HepG2 (cell line): ENCODE measurements around the gene ZNF652. TPM values are rescaled to one million over a fixed set of nuclear protein-coding genes. Genes with fewer than 3 reads are reported as not detected.

Experiments
- ATAC-seq: fragments of 200-7000 bp; cut with Tn5 transposase; 3 replicates; pipeline ENCODE4 v1.9.1; 2020; ENCODE audit warnings: mild to moderate bottlenecking, moderate library complexity
- BruUV-seq: library from RNA; stranded (reverse); fragments of 400-500 nt; replicated peaks from 2 replicates; lab custom pipeline; 2021; lab: Mats Ljungman, UMichigan
- CTCF ChIA-PET: fragments of 300-600 bp; formaldehyde crosslinking; extraction: SDS; loops from one replicate; lab custom pipeline; 2021; ENCODE audit warnings: low total read pairs, inconsistent platforms, low intra/inter-chr PET ratio; lab: Yijun Ruan, JAX
- POLR2A ChIA-PET: fragments of 350-600 bp; sonication (Branson Sonifier 250); formaldehyde crosslinking; loops from one replicate; lab custom pipeline; 2020; ENCODE audit warnings: antibody characterized with exemption, inconsistent platforms; lab: Yijun Ruan, JAX
- DNase-seq: peaks from one replicate; pipeline ENCODE4 v3.0.0-alpha.2; 2015; ENCODE audit warnings: low spot score
- FAIRE-seq: peaks from 3 replicates; lab custom pipeline; 2011; peaks lifted over from hg19 to GRCh38; lab: Jason Lieb, UNC
- H2AFZ ChIP-seq: one replicate; pipeline ENCODE4 v1.6.1; 2011; ENCODE audit warnings: low read length, inconsistent platforms
- H3K27ac ChIP-seq: fragments of 300-600 bp; 3 replicates; pipeline ENCODE4 v1.8.0; 2011; ENCODE audit warnings: mixed run types, mild to moderate bottlenecking, mixed read lengths, low read length, inconsistent platforms; ENCODE audit not compliant: insufficient read depth; ENCODE audit errors: extremely low read length
- H3K27me3 ChIP-seq, 2 experiments: fragments of 200-600 bp in 1 of 2; 2 replicates in 1 of 2; 3 replicates in 1 of 2; pipeline versions ENCODE4 v1.6.0 to v1.8.0; 2011; ENCODE audit warnings: low read length in 2 of 2, mild to moderate bottlenecking in 2 of 2, moderate library complexity in 2 of 2, inconsistent platforms in 1 of 2; ENCODE audit not compliant: insufficient read depth in 2 of 2, control insufficient read depth in 1 of 2
- H3K36me3 ChIP-seq, 2 experiments: fragments of 200-600 bp in 1 of 2; replicated peaks in 1 of 2; 2 replicates in 1 of 2; 3 replicates in 1 of 2; pipeline versions ENCODE4 v1.5.1 to v1.8.0; 2011; ENCODE audit warnings: low read length in 2 of 2, inconsistent platforms in 1 of 2; ENCODE audit not compliant: insufficient read depth in 2 of 2, control insufficient read depth in 1 of 2
- H3K4me1 ChIP-seq: 2 replicates; pipeline ENCODE4 v1.5.1; 2012; ENCODE audit warnings: low read length, inconsistent platforms; ENCODE audit not compliant: insufficient read depth
- H3K4me2 ChIP-seq: 2 replicates; pipeline ENCODE4 v1.6.0; 2011; ENCODE audit warnings: low read depth, low read length, inconsistent platforms
- H3K4me3 ChIP-seq, 3 experiments: fragments of 200-600 bp in 1 of 3; sonication (generic), shearing (Covaris generic) in 1 of 3; replicated peaks in 1 of 3; 2 replicates each; pipeline ENCODE4 v1.5.1; 2011 to 2016; ENCODE audit warnings: low read length in 3 of 3, inconsistent platforms in 2 of 3, low read depth in 2 of 3, mild to moderate bottlenecking in 2 of 3, control low read depth in 1 of 3, mixed read lengths in 1 of 3; ENCODE audit not compliant: insufficient read depth in 1 of 3
- H3K79me2 ChIP-seq: one replicate; pipeline ENCODE4 v1.6.1; 2011; ENCODE audit warnings: low read length, inconsistent platforms; ENCODE audit not compliant: insufficient read depth
- H3K9ac ChIP-seq: 2 replicates; pipeline ENCODE4 v1.6.0; 2011; ENCODE audit warnings: mild to moderate bottlenecking, low read depth, low read length, inconsistent platforms; ENCODE audit not compliant: insufficient read depth
- H3K9me3 ChIP-seq: 2 replicates; pipeline ENCODE4 v1.5.1; 2012; ENCODE audit warnings: mild to moderate bottlenecking, low read length
- H4K20me1 ChIP-seq: 2 replicates; pipeline ENCODE4 v1.6.0; 2011; ENCODE audit warnings: inconsistent platforms, mild to moderate bottlenecking, low read length, moderate library complexity; ENCODE audit not compliant: insufficient read depth
- GZF1 ChIP-seq: sonication (generic); formaldehyde crosslinking; IDR thresholded peaks from 2 replicates; pipeline ENCODE4 v1.5.1; 2020; ENCODE audit warnings: mild to moderate bottlenecking, missing genetic modification reagents
- KAT2B ChIP-seq: fragments of 150-350 bp; IDR thresholded peaks from 2 replicates; pipeline ENCODE4 v1.6.1; 2014; ENCODE audit warnings: low read depth, low read length, borderline replicate concordance
- MXI1 ChIP-seq: IDR thresholded peaks from 3 replicates; pipeline ENCODE4 v1.6.1; 2012; ENCODE audit warnings: low read depth, low read length, inconsistent platforms, borderline replicate concordance
- SRSF9 ChIP-seq: fragments of 200-400 bp; formaldehyde crosslinking; IDR thresholded peaks from 2 replicates; pipeline ENCODE4 v1.6.1; 2018; ENCODE audit warnings: borderline replicate concordance, mild to moderate bottlenecking, low read depth, low read length; ENCODE audit not compliant: insufficient read depth, poor library complexity, severe bottlenecking
- SYNCRIP ChIP-seq: fragments of 200-400 bp; formaldehyde crosslinking; IDR thresholded peaks from 2 replicates; pipeline ENCODE4 v1.6.1; 2018; ENCODE audit warnings: mild to moderate bottlenecking, low read depth, low read length; ENCODE audit not compliant: insufficient read depth
- TEAD3 ChIP-seq: optimal IDR thresholded peaks from 2 replicates; pipeline ENCODE3; 2016; ENCODE audit warnings: borderline replicate concordance
- YEATS4 ChIP-seq: sonication (generic); formaldehyde crosslinking; IDR thresholded peaks from 2 replicates; pipeline ENCODE4 v1.4.0; 2020; ENCODE audit warnings: missing genetic modification reagents, borderline replicate concordance
- YY1 ChIP-seq: IDR thresholded peaks from 2 replicates; pipeline ENCODE4 v1.6.1; 2011; ENCODE audit warnings: low read length, low read depth, moderate library complexity, mild to moderate bottlenecking; ENCODE audit not compliant: insufficient read depth, insufficient replicate concordance
- ZBTB26 ChIP-seq: IDR thresholded peaks from 2 replicates; pipeline ENCODE4 v1.6.1; 2016; ENCODE audit warnings: missing compliant biosample characterization, missing genetic modification reagents, borderline replicate concordance
- ZBTB42 ChIP-seq: sonication (generic); formaldehyde crosslinking; IDR thresholded peaks from 2 replicates; pipeline ENCODE4 v1.5.0; 2020; ENCODE audit warnings: mild to moderate bottlenecking, missing genetic modification reagents
- ZFP36L1 ChIP-seq: sonication (generic); formaldehyde crosslinking; IDR thresholded peaks from 2 replicates; pipeline ENCODE4 v1.8.0; 2022; ENCODE audit warnings: mild to moderate bottlenecking, missing genetic modification reagents, moderate library complexity
- ZMYM3 ChIP-seq: sonication (generic); formaldehyde crosslinking; IDR thresholded peaks from 2 replicates; pipeline ENCODE4 v1.5.1; 2020; ENCODE audit warnings: mild to moderate bottlenecking, missing genetic modification reagents
- ZNF280D ChIP-seq: sonication (generic); formaldehyde crosslinking; IDR thresholded peaks from 2 replicates; pipeline ENCODE4 v1.5.1; 2020; ENCODE audit warnings: mild to moderate bottlenecking, missing genetic modification reagents
- ZNF354B ChIP-seq: sonication (generic); formaldehyde crosslinking; IDR thresholded peaks from 2 replicates; pipeline ENCODE4 v1.8.0; 2022; ENCODE audit warnings: mild to moderate bottlenecking, missing genetic modification reagents
- ZNF460 ChIP-seq: sonication (generic); formaldehyde crosslinking; IDR thresholded peaks from 2 replicates; pipeline ENCODE4 v1.5.1; 2020; ENCODE audit warnings: missing genetic modification reagents, mild to moderate bottlenecking, borderline replicate concordance
- ZNF780A ChIP-seq: sonication (generic); formaldehyde crosslinking; IDR thresholded peaks from 2 replicates; pipeline ENCODE4 v1.8.0; 2022; ENCODE audit warnings: mild to moderate bottlenecking, missing genetic modification reagents, moderate library complexity
- WGBS: methylation state at CpG from one replicate; pipeline ENCODE4 v1.1.6; 2017; ENCODE audit warnings: low lambda C conversion rate; 5-methylcytosine and 5-hydroxymethylcytosine counted together
- in situ Hi-C: cut with HindIII; loops from 2 replicates; pipeline ENCODE4 v1.10.0; 2017; ENCODE audit warnings: low pct_unique_long_range_greater_than_20kb; ENCODE audit not compliant: extremely low pct_ligation_motif_present
- intact Hi-C: fragments of 100-400 bp; cut with micrococcal nuclease; formaldehyde crosslinking; loops from one replicate; pipeline ENCODE4 v1.10.0; 2022; ENCODE audit not compliant: unreplicated experiment
- polyA plus RNA-seq, 8 experiments: library from polyadenylated mRNA; depleted of rRNA in 3 of 8; stranded (reverse) in 7 of 8; unstranded in 1 of 8; fragments of >200 nt; fragmentation: Illumina TruSeq in 4 of 8; extraction: Trizol in 4 of 8; gene quantifications; 2 replicates each; pipeline versions ENCODE4 v1.2.1 to v1.2.3, GENCODE V29; 2011 to 2016; ENCODE audit warnings: low read depth in 4 of 8, missing spikeins in 1 of 8, mixed read lengths in 1 of 8; ENCODE audit not compliant: insufficient read depth in 1 of 8
- total RNA-seq, 5 experiments: library from RNA; depleted of rRNA; stranded (reverse); fragments of >200 nt; fragmentation: Illumina TruSeq; extraction: Trizol; gene quantifications; 2 replicates each; pipeline ENCODE4 v1.2.3, GENCODE V29; 2016; ENCODE audit warnings: low read depth in 1 of 5
- TF ChIP-seq, protein P1 (sequence below): sonication (generic); formaldehyde crosslinking; IDR thresholded peaks from 2 replicates; pipeline ENCODE4 v1.4.0; 2020; ENCODE audit warnings: missing genetic modification reagents
- TF ChIP-seq, protein P2 (sequence below): sonication (generic); formaldehyde crosslinking; IDR thresholded peaks from 2 replicates; pipeline ENCODE4 v1.5.0; 2020; ENCODE audit warnings: mild to moderate bottlenecking, missing genetic modification reagents

The ZNF652 gene
- total and polyA plus RNA-seq, 2 of the 13 experiments (the other 11 are each of a cell fraction or from before 2014, with no cell fraction given): 16.2 to 30.2 TPM

DNA sequence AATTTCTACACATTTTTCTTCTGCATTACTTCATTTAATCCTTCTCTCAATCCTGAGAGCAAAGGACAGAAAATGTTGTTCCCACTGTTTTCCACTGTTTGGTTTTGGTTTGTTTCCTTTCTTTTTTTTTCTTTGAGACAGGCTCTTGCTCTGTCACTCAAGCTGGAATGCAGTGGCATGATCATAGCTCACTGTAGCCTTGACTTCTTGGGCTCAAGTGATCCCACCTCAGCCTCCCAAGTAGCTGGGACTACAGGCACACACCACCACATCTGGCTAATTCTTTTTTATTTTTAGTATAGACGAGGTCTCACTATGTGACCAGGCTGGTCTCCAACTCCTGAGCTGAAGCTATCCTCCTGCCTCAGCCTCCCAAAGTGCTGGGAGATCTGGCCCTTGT is 7.0 kb upstream of the ZNF652 start:
- no peak overlapping the region for H2AFZ ChIP-seq
- FAIRE-seq (no peak), DNase-seq (no peak), ATAC-seq (no peak)
- no TSS peak for BruUV-seq
- no peaks in the 10 kb centered on the region for H3K36me3 ChIP-seq
- H3K4me1 ChIP-seq: peaks cover 24% of the 10 kb centered on the region
- ChIA-PET POLR2A (no interaction called here), CTCF (interaction anchor here (2.4 kb wide), 1 partner anchor 54 kb away, joined by 7 read pairs; no protein-coding TSS in a partner anchor)
- intact Hi-C loops (no loop called here), in situ Hi-C loops (no loop called here)
- no peaks in the 10 kb centered on the region; a peak in 1 of 5 replicates for H3K27me3 ChIP-seq
- H3K4me3 ChIP-seq: no peak overlapping the region
- no peak overlapping the region for H3K4me2 ChIP-seq
- no peak overlapping the region for H3K9ac ChIP-seq
- H4K20me1 ChIP-seq: no peaks in the 10 kb centered on the region
- no peaks in the 10 kb centered on the region for H3K9me3 ChIP-seq
- H3K27ac ChIP-seq: no peak overlapping the region
- no peaks in the 10 kb centered on the region for H3K79me2 ChIP-seq
- WGBS: 12% methylated on average over 1 of the region's 1 CpG
- TF ChIP-seq SRSF9: no peak
- TF ChIP-seq ZBTB42 (CRISPR knock-in tag): no peak
- TF ChIP-seq, protein P1, sequence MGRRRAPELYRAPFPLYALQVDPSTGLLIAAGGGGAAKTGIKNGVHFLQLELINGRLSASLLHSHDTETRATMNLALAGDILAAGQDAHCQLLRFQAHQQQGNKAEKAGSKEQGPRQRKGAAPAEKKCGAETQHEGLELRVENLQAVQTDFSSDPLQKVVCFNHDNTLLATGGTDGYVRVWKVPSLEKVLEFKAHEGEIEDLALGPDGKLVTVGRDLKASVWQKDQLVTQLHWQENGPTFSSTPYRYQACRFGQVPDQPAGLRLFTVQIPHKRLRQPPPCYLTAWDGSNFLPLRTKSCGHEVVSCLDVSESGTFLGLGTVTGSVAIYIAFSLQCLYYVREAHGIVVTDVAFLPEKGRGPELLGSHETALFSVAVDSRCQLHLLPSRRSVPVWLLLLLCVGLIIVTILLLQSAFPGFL (CRISPR knock-in tag): no peak
- TF ChIP-seq ZBTB26 (CRISPR knock-in tag): no peak
- TF ChIP-seq MXI1: no peak
- TF ChIP-seq ZMYM3 (CRISPR knock-in tag): peak; percentile 52; the same call in 1 of the 2 replicates
- no peak for TF ChIP-seq ZNF780A (CRISPR knock-in tag)
- peak; percentile 87 for TF ChIP-seq ZNF460 (CRISPR knock-in tag)
- no peak for TF ChIP-seq GZF1 (CRISPR knock-in tag)
- TF ChIP-seq, protein P2, sequence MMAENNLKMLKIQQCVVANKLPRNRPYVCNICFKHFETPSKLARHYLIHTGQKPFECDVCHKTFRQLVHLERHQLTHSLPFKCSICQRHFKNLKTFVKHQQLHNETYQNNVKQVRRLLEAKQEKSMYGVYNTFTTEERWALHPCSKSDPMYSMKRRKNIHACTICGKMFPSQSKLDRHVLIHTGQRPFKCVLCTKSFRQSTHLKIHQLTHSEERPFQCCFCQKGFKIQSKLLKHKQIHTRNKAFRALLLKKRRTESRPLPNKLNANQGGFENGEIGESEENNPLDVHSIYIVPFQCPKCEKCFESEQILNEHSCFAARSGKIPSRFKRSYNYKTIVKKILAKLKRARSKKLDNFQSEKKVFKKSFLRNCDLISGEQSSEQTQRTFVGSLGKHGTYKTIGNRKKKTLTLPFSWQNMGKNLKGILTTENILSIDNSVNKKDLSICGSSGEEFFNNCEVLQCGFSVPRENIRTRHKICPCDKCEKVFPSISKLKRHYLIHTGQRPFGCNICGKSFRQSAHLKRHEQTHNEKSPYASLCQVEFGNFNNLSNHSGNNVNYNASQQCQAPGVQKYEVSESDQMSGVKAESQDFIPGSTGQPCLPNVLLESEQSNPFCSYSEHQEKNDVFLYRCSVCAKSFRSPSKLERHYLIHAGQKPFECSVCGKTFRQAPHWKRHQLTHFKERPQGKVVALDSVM (CRISPR knock-in tag): peak; percentile 28; the same call in 1 of the 2 replicates
- TF ChIP-seq YY1: no peak
- no peak for TF ChIP-seq YEATS4 (CRISPR knock-in tag)
- TF ChIP-seq ZFP36L1: no peak
- peak; percentile 26 for TF ChIP-seq TEAD3
- 0 out of 2 replicates have a peak, but pooled peaks have one; percentile 41 for TF ChIP-seq ZNF280D (CRISPR knock-in tag)
- no peak for TF ChIP-seq KAT2B
- no peak for TF ChIP-seq SYNCRIP
- TF ChIP-seq ZNF354B (CRISPR knock-in tag): no peak
